ENCODE measurements around the gene FAM219B. TPM values are rescaled to one million over a fixed set of nuclear protein-coding genes. Genes with fewer than 3 reads are reported as not detected.
A peak's percentile ranks its signal among the peaks of the same experiment; 100 is the strongest.
"Not testable (repeated sequence)": the region's sequence is repeated elsewhere in the genome, so short reads cannot be mapped to it uniquely, and the experiment has no call there.

FAM219B gene, protein sequence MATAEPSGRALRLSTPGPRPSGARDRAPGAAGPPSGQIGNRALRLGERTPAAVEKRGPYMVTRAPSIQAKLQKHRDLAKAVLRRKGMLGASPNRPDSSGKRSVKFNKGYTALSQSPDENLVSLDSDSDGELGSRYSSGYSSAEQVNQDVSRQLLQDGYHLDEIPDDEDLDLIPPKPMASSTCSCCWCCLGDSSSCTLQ
- polyA plus RNA-seq (ENCODE audit: insufficient read length in 4 of 4) = 10 to 100 TPM; 52.4 to 59.7 (median 57.6) TPM

DNA sequence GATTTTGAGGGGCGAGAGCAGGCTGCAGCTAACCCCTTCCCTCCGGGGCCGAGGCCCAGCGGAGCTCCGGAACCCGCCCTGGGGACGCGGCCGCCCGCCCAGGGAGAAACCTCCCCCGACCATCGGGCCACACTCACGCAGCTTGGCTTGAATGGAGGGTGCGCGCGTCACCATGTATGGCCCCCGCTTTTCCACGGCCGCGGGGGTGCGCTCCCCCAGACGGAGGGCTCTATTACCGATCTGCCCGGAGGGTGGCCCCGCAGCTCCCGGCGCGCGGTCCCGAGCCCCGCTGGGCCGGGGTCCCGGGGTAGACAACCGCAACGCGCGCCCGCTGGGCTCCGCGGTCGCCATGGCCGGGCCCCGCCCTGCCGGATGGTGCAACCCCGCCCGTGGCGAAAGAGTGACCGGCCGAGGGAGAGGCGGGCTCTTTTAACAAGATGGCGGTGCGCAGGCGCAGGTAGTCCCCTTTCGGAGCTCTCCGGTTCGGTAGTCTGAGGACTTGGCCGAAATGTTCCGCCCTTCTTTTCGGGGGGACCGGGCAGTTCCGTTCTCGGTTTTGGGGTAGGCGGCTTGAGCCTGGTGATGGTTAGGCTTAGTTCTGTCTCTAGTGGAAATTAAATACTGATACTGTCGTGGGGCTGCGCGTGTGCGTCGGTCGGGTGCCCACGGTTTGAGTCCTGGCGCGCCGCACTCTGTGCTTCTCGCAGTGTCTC lies at the start of gene FAM219B:
Gene FAM219B, minus strand, starts transcription at position 402 of the 713 bp plus-strand sequence. Its CDS starts 51 bp downstream, at position 351.
- DNase-seq (ENCODE audit: low read depth in 4 of 4, low spot score in 2 of 4) = peak; percentile 62 to 86 (median 72)

DNA sequence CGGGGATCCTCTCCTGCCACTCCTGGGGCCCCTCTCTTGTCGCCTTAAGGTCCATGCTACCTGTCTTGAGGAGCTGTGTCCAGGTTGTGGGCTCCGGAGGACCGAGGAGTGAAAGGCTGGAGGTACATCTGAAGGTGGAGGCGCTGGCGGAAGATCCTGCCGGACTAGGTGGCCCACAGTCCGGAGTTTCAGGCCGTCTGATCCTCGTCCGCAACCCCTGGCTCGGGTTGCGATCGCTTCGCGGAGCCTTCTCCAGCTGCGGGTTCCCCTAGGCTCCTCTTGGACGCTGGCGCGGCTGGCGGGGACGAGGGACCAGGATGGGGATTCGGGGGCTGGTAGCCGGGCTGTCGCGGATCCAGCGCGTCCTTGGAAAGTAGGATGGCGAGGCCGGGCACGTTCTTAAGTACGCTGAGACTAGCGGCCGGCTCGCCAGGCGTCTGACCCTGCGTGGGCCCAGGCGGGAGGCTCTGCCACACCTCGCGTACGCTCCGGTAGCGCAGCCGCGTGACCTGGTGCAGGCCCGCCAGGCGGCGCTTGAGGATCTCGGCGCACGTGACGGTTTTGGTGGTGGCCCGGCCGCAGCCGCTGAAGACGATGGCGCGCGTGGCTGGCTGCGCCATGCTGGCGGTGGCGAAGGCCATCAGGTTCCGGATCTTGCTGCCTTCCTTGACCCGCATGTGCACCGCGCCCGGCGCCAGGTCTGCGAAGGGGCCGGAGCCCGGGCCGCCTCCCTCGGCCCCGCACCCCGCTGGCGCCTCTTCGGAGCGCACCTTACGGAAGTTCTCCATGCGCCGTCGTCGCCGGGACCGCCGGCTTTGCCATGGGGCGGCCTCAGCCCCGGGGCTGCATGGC lies 49.4 kb upstream of the FAM219B start:
- DNase-seq (ENCODE audit: low read depth in 4 of 4, low spot score in 2 of 4) = no peak

DNA sequence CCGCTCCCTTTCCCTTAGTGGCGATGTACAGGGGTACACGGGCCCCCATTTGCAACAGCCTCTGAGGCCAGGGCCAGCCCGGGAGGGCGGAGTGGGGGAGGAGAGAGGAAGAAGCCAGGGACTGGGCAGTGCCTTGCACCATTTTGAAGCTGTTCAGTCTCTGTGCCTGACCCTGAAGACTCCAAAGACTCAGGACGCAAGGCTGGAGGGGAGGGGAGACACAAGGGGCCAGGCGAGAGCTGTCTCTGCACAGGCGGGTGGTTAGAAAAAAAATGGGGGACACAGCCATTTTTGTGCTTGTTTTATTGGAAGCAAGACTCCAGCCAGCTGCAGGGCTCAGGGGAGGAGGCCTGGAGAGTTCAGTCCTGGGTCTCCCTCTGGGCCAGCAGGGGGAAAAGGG lies 48.4 kb upstream of the FAM219B start:
- DNase-seq (ENCODE audit: low read depth in 4 of 4, low spot score in 2 of 4) = no peak

DNA sequence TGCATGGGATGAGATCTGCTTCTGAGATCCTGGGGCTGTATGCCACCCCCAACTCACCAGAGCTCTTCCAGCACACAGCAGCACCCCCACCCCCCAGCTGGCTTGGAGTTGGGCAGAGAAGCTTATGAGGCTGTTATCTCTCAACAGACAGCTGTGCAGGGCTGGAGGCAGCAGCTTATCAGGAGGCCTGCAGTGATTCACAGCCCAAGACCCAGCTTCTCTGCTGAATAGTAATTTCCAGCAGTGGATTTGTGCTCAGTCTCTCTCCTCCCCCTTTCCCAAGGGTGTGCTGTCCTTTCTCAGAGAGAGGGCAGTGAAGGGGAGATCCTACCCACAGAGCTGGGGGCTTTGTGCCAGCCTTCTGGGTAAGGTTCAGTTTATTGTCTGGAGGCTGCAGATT lies 47.9 kb upstream of the FAM219B start:
- DNase-seq (ENCODE audit: low read depth in 4 of 4, low spot score in 2 of 4) = no peak

DNA sequence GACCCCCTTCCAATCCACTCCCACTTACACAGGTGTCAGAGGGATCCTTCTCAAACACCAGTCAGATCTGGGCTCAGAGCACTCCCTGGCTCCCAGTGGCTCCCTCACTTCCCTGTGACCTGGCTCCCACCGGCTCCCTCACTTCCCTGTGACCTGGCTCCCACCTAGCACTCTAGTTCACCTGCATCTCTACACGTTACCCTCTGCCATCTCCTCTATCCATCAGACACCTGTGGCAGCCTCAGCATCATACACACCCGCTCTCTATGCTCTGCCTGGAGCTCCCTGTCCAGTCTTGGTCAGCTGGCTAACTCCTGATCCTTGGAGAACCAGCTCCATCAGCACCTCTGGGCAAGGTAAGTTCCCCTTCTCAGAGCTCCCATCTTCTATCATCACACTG lies 44.4 kb upstream of the FAM219B start:
- no peak for DNase-seq (ENCODE audit: low read depth in 4 of 4, low spot score in 2 of 4)

DNA sequence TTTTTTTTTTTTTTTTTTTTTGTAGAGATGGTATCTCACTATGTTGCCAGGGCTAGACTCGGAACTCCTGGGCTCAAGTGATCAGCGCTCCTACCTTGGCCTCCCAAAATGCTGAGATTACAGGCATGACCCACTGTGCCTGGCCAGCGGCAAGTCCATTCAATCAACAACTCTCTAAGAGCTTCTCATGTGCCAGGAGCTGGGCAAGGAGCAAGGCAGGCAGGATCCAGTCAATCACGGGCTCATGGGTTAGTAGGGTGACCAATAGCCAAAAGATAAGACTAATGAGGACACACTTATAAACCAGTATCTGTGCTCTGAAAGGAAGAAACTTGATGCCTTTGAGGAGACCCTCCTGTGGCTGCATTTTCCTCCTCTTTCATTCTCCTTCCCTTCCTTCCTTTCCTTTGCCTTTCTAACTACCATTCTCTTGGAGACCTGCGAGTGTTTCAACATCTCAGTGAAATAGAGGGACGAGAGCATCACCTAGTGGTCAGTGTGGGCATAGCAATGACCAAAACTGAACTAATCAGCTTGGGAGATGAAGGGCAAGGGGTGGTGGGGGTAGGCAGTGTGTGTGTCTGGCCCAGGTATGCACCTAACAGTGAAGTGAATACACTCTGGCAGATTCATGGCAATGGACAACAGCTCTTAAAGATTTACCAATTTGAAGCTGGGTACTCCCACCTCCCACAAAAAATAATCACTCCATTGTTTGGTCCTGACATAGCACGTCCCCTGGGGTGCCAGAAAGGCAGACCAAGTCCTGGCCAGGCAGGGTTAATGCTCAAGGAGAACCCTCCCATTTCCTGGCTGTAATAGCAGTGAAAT lies 43.6 kb upstream of the FAM219B start:
- no peak for DNase-seq (ENCODE audit: low read depth in 4 of 4, low spot score in 2 of 4)

DNA sequence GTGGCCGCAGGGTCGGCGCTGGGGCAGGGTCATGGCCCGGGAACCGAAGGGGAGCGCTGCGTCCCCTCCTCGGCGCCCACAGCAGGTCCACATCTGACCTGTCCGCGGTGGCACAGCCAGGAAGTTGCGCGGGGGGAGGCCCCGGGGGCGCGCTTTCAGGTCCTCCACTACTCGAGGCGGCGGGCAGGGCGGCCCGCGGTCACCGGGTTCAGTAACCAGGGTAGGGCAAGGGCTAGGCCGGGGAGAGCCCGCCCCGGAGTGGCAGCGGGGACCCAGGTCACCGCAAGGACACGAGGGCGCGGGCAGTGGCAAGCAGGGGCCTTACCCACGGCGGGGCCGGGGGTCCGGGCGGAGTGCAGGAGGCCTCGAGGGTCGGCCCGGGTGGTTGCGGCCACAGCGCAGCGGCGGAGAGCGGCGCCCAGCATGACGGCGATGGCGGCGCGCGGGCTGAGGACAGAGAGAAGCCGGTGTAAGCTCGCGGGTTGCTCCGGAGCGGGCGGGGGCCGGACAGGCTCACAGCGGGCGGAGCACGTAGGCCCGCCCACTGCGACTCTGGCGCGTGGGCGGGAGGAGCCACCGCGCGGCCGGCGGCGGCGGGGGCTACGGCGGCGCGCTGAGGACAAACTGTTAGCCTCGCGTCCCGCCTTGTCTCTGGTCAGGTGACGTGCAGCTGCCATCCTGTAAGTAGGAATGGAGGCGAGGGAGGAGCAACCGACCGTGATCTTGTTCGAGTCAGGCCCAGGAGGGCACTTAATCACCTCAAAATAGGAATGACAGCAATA lies 31.1 kb upstream of the FAM219B start, which contains the start of gene COX5A:
Gene COX5A, minus strand, starts transcription at position 484 of the 782 bp plus-strand sequence. Its CDS starts 59 bp downstream, at position 425.
- peak; percentile 79 to 93 (median 90) for DNase-seq (ENCODE audit: low read depth in 4 of 4, low spot score in 2 of 4)

DNA sequence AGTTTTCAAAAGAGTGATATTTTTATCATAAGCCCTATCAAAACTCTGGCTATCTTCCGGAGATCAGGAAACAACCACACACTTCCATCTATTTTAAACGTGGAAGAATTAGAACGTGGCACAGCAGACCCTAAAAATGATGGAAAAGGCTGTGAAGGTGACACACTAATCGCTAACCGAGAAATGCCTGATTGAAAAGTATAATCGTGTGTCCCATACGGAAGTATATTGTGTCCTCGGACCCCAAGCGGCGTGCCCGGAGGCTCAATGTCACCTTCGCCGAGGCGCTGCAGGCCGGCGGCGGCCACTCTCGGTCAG lies 30.6 kb upstream of the FAM219B start:
- DNase-seq (ENCODE audit: low read depth in 4 of 4, low spot score in 2 of 4) = no peak

DNA sequence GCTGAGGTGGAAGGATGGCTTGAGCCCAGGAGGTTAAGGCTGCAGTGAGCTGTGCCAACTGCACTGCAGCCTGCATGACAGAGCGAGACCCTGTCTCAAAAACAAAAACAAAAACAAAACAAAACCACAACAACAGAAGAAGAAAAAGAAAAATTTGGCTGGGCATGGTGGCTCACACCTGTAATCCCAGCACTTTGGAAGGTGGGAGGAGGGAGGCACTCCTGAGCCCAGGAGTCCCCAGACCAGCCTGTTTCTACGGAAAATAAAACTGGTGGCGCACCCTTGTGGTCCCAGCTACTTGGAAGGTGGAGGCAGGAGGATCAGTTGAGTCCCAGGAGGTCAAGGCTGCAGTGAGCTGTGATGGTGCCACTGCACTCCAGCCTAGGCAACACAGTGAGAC lies 28.5 kb upstream of the FAM219B start:
- not testable (repeated sequence) for DNase-seq (ENCODE audit: low read depth in 4 of 4, low spot score in 2 of 4)

DNA sequence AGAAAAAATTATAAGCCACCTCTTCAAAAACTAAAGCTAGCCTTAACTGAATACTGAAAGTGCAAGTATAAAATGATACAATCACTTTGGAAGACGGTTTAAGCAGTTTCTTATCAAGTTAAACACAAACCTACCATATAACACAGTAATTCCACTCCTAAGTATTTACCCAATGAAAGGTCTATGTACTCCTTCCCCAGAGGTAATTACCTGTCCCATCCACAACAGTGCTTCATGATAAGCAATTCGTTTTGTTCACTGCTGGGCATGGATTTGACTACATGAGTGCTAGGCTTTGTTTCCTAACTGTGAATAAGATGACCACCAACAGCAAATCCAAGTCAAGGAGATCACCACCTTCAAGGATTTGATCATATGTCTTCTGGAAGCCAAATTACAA lies 26.9 kb upstream of the FAM219B start:
- no peak for DNase-seq (ENCODE audit: low read depth in 4 of 4, low spot score in 2 of 4)

DNA sequence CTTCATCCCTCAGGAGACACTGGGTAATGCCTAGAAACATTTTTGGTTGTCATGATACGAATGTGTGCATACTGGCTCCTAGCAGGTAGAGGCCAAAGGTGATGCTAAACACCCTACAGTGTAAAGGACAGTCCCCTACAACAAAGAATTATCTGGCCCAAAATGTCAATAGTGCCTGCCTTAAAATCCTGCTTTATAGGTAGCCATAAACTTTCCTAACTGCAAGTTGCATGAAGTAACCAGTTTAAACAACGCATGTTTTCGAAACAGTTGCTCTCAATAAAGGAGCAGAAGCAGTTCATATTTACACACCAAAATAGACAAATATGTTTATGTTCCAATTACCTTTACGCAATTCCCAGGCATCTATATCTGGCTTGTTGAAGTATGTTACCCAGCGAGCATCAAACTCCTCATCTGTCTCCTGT lies 22.1 kb upstream of the FAM219B start:
- no peak for DNase-seq (ENCODE audit: low read depth in 4 of 4, low spot score in 2 of 4)

DNA sequence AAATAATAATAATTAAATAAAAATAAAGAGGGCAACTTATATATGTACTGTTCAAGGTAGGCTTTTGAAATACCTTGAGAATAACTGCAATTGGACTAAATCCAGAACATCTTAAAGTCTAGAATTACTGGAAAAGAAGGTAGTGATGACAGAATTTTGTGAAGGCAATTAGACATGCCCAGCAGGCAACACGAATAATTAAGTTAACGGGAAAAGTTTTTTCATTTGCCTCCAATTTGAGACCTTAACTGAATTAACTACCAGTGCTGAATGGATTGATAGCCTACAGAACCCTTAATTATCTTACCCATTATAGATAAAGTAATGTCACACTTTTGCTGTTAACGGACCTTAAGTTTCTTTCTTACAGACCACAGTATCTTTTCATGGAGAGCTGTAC lies 17.9 kb upstream of the FAM219B start:
- DNase-seq (ENCODE audit: low read depth in 4 of 4, low spot score in 2 of 4) = no peak

DNA sequence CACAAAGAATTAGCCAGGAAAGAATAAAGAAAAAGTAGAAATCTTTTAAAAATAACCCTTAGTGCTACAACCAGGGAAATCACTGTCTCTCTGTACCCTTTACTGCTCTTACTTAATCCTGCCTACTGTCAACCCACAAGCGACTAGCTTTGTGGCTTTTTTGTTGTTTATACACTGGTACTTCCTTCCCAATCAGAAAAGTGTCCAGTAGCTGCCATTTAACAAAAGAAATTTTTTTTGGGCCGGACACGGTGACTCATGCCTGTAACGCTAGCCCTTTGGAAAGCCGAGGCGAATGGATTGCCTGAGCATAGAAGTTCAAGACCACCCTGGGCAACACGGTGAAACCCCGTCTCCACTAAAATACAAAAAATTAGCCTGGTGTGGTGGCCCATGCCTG lies 13.8 kb upstream of the FAM219B start:
- no peak for DNase-seq (ENCODE audit: low read depth in 4 of 4, low spot score in 2 of 4)

DNA sequence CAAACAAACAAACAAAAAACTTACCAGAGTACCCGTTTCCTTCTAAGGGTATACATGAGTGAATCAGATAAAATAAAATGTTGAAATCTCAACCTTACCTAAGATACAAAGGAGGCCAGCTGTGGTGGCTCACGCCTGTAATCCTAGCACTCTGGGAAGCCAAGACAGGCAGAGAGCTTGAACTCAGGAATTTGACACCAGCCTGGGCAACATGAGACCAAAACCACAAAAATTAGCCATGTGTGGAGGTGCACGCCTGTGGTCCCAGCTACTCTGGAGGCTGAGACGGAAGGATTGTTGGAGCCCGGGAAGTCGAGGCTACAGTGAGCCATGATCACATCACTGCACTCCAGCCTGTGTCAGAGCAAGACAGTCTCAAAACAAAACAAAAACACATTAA lies 11.0 kb upstream of the FAM219B start:
- DNase-seq (ENCODE audit: low read depth in 4 of 4, low spot score in 2 of 4) = no peak

DNA sequence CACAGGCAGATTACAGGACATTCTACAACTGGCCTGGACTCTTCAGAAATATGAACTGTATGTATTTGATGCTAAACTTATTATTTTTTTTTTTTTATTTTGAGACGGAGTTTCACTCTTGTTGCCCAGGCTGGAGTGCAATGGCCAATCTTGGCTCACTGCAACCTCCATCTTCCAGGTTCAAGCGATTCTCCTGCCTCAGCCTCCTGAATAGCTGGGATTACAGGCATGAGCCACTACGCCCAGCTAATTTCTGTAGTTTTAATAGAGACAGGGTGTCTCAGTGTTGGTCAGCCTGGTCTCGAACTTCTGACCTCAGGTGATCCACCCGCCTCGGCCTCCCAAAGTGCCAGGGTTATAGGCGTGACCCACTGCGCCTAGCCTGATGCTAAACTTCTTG lies 7.1 kb upstream of the FAM219B start:
- DNase-seq (ENCODE audit: low read depth in 4 of 4, low spot score in 2 of 4) = not testable (repeated sequence)

DNA sequence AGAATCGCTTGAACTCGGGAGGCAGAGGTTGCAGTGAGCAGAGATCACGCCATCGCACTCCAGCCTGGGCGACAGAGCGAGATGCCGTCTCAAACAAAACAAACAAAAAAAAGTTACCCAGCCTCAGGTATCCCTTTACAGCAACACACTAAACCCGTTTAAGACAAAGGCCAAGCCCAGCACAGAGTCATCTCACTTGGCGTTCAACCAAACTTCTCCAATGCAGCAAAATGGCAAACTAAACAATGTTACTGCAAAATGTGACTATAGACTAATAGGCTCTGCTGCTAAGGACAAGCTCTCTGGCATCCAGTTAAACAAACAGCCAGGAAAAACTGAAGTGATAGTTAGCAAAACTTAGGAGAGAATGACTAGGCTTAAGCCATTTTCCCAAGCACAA lies 6.4 kb upstream of the FAM219B start:
- no peak for DNase-seq (ENCODE audit: low read depth in 4 of 4, low spot score in 2 of 4)

DNA sequence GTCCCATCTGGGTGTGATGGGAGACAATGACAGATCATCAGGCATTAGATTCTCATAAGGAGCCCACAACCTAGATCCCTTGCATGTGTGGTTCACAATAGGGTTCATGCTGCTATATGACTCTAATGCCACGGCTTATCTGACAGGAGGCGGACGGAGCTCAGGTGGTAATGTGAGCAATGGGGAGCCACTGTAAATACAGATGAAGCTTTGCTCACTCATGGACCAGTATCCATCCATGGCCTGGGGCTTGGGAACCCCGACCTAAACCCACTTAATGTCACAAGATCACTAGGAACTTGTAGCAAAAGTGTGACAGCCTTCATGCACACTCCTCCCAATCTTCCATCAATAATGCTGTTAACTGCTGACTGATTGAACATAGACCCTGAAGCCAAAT lies 2.0 kb upstream of the FAM219B start:
- no peak for DNase-seq (ENCODE audit: low read depth in 4 of 4, low spot score in 2 of 4)

DNA sequence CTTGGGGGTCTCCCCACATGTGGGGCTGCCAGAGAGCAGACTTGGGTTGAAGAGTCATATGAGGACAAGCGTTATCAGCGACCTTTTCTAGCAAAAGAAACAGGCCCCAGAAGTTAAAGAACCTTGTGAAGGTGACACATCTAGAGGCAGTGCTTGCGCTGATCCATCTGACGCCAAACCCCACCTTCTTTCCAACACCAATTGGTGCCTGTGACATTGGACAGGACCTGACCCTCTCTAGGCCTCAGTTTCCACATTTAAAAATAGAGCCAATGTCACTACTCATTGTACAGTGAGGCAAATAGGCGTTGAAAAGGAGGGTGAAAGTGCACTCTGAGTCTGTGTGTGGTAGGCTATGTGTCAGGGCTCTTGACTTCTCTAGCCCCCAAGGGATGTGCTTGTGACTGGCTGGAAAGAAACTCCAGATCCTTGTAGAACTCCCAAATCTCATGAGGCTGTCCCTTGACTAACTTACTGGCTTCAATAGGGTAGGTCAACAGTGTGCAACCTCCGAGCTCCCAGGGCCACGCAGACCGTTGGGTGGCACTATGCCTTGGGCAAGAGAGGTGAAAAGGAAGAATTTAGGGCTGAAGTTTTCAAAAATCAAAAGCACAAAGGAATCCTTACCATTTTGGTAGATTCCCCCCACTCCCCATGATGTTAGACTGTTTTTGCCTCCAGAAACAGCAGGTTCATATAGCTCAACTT lies 666 bp upstream of the FAM219B start:
- no peak for DNase-seq (ENCODE audit: low read depth in 4 of 4, low spot score in 2 of 4)

DNA sequence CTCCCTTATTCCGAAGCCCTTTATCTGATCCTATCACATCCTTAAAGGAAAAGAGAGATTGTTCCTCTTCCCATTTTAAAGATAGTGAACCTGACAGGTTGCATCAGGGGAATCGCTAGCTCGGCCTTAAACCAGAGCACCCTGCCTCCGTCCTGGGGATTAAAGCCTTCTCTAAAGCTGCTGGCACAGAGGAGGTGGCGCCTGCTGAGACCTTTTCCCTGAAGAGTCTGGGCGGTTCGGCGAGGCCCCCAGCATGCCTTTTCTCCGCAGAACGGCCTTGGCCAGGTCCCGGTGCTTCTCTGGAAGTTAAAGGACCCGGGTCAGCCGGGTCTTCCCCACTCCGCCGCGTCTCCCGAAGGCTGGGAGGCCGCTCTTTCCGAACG lies 593 bp downstream of the FAM219B start:
- DNase-seq (ENCODE audit: low read depth in 4 of 4, low spot score in 2 of 4) = peak in 2 of 4 donors; percentile 9 to 26

Data from left renal cortex interstitium (tissue), 4 donors.